Epithelial cell of esophagus (primary cell): ENCODE results near the gene MGAT4D.
A peak's percentile ranks its signal among the peaks of the same experiment; 100 is the strongest.
"Not testable (repeated sequence)": the region's sequence is repeated elsewhere in the genome, so short reads cannot be mapped to it uniquely, and the experiment has no call there.

Experiments
- DNase-seq: peaks from one replicate; pipeline ENCODE4 v3.0.0; 2010; ENCODE audit warnings: low read depth
- H3K4me3 ChIP-seq: 2 replicates; pipeline ENCODE4 v1.5.1; 2011; ENCODE audit warnings: mild to moderate bottlenecking, low read length, control low read depth
- TF ChIP-seq, protein P1 (sequence below): IDR thresholded peaks from 2 replicates; pipeline ENCODE4 v1.5.1; 2011; ENCODE audit warnings: low read depth, mild to moderate bottlenecking, low read length, control low read depth, inconsistent platforms; ENCODE audit not compliant: insufficient read depth; ENCODE audit errors: missing control alignments

MGAT4D gene

GRCh38 chr4:140439644-140440142, 58.4 kb downstream of the MGAT4D start:
- TF ChIP-seq, protein P1, sequence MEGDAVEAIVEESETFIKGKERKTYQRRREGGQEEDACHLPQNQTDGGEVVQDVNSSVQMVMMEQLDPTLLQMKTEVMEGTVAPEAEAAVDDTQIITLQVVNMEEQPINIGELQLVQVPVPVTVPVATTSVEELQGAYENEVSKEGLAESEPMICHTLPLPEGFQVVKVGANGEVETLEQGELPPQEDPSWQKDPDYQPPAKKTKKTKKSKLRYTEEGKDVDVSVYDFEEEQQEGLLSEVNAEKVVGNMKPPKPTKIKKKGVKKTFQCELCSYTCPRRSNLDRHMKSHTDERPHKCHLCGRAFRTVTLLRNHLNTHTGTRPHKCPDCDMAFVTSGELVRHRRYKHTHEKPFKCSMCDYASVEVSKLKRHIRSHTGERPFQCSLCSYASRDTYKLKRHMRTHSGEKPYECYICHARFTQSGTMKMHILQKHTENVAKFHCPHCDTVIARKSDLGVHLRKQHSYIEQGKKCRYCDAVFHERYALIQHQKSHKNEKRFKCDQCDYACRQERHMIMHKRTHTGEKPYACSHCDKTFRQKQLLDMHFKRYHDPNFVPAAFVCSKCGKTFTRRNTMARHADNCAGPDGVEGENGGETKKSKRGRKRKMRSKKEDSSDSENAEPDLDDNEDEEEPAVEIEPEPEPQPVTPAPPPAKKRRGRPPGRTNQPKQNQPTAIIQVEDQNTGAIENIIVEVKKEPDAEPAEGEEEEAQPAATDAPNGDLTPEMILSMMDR, result no peak
- no peak for DNase-seq
- H3K4me3 ChIP-seq, result no peak overlapping the region

DNA sequence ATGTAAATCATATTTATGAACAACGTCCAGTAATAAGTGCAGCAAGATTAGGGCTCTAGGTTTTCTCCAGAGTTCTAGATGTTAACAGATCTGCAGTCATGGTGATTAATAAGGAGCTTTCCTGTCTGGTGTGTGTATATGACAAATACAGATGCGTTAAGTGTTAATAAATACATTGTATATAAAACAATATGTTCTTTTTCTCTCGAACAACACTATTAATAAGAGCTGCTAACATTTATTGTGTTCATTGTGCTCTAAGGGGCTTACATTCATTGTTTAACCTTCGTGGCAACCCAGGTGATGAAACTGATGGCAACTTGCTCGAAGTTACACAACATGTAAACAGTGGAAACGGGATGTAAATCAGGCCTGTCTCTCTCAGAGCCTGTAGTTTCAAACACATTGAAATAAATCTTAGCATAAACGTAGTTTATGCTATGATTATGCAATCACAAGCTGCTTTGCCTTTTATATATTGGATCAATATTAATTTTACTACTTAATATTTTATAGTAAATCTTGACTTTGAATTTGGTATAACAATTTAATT, 70.1 kb downstream of the MGAT4D start:
- TF ChIP-seq, protein P1, result no peak
- DNase-seq, result no peak
- peak overlapping the region; percentile 61 for H3K4me3 ChIP-seq

DNA sequence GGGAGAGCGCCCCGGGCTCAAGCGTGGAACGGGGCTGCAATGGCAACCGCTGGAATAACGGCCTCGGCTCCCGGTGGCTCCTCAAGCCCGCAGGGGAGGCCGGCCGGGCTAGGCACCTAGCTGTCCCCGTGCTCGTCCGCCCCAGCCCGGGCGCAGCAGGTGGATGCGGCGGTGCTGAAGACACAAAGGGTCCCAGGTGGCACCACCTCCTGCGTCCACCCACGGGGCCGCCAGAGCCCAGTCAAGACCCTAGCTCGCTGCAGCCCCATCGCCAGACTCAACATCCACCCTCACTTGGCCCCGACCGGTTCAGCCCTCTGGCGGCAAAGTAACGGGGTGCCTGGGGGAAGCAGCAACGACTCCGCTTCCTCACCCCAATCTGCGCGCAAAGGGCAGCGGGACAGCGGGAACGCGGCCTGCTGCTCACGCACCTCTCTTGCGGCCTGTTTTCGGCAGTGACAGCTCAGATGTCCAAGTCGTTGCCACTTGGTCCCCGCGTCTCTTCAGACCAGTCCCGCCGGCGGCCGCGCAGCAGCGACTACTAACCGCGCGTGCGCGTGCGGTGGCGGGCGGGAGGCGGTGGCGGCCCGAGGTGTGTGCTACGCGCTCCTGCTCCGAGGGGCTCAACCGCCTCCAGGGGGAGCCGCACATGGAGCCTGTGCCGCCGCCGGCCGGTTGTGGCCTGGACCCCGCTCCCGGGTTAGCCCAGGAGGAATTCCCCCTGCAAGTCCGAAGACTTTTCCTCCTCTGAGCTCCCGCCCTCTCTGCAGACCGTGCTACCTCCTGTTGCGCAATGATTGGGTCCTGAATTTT, 70.8 kb downstream of the MGAT4D start, which contains the start of gene CLGN:
Gene CLGN (minus strand): TSS at position 543 of the 813 bp plus-strand sequence. CDS start 14,570 bp downstream, outside the sequence.
- peak within 1 kb of the TSS; percentile 61 for H3K4me3 ChIP-seq
- DNase-seq, result peak; percentile 47
- TF ChIP-seq, protein P1, result no peak

- peak overlapping the region; percentile 61 for H3K4me3 ChIP-seq
- TF ChIP-seq, protein P1, result peak; percentile 14
- no peak for DNase-seq
Measured at GRCh38 chr4:140426610-140427105, 71.4 kb downstream of the MGAT4D start.

DNA sequence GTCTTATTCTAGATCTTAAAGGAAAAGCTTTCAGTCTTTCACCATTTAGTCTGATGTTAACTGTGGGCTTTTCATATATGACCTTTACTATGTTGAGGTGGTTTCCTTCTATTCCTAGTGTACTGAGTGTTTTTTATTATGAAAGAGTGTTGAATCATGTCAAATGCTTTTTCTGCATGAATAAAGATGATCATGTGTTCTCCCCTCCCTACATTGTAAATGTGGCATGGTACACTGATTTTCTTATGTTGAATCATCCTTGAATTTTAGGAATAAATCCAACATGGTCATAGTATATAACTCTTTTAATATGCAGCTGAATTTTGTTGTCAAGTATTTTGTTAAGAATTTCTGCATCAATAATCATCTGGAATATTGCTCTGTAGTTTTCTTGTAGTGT, 75.0 kb downstream of the MGAT4D start:
- peak; percentile 40 for DNase-seq
- TF ChIP-seq, protein P1, result no peak
- no peak overlapping the region for H3K4me3 ChIP-seq

GRCh38 chr4:140413130-140413969, 84.7 kb downstream of the MGAT4D start:
- DNase-seq, H3K4me3 ChIP-seq: not testable (repeated sequence)

GRCh38 chr4:140408974-140409373, 89.1 kb downstream of the MGAT4D start:
- TF ChIP-seq, protein P1, result no peak
- DNase-seq, result no peak
- no peak overlapping the region for H3K4me3 ChIP-seq
